Measurements from ENCODE around the gene OVCH2.
"Not testable (repeated sequence)": the region's sequence is repeated elsewhere in the genome, so short reads cannot be mapped to it uniquely, and the experiment has no call there.

Gene OVCH2

GRCh38 chr11:7706377-7706776, at the start of gene OVCH2:
Gene OVCH2, minus strand, starts transcription at chr11:7706477. Its CDS starts 83 bp downstream, at chr11:7706394.
- DNase-seq (ENCODE audit: low read depth) = no peak

GRCh38 chr11:7749456-7749855, 43.2 kb upstream of the OVCH2 start:
- no peak for DNase-seq (ENCODE audit: low read depth)

GRCh38 chr11:7734767-7735166, 28.5 kb upstream of the OVCH2 start:
- not testable (repeated sequence) for DNase-seq (ENCODE audit: low read depth)

- DNase-seq (ENCODE audit: low read depth) = no peak
Measured at GRCh38 chr11:7714786-7715185, 8.5 kb upstream of the OVCH2 start.

GRCh38 chr11:7703740-7704139, 2.5 kb downstream of the OVCH2 start:
- no peak for DNase-seq (ENCODE audit: low read depth)

- DNase-seq (ENCODE audit: low read depth) = no peak
Measured at GRCh38 chr11:7696424-7696823, 9.9 kb downstream of the OVCH2 start.

GRCh38 chr11:7694235-7694634, 12.0 kb downstream of the OVCH2 start:
- no peak for DNase-seq (ENCODE audit: low read depth)

- DNase-seq (ENCODE audit: low read depth) = no peak
Measured at GRCh38 chr11:7692426-7692825, 13.9 kb downstream of the OVCH2 start.

GRCh38 chr11:7691759-7692350, 14.4 kb downstream of the OVCH2 start:
- DNase-seq (ENCODE audit: low read depth) = no peak

- no peak for DNase-seq (ENCODE audit: low read depth)
Measured at GRCh38 chr11:7690648-7691047, 15.6 kb downstream of the OVCH2 start.

GRCh38 chr11:7689239-7689638, 17.0 kb downstream of the OVCH2 start:
- no peak for DNase-seq (ENCODE audit: low read depth)

- no peak for DNase-seq (ENCODE audit: low read depth)
Measured at GRCh38 chr11:7688238-7688826, 17.9 kb downstream of the OVCH2 start.

- DNase-seq (ENCODE audit: low read depth) = no peak
Measured at GRCh38 chr11:7687386-7687785, 18.9 kb downstream of the OVCH2 start.

GRCh38 chr11:7686761-7687160, 19.5 kb downstream of the OVCH2 start:
- DNase-seq (ENCODE audit: low read depth) = no peak

- DNase-seq (ENCODE audit: low read depth) = no peak
Measured at GRCh38 chr11:7683571-7683970, 22.7 kb downstream of the OVCH2 start.

- DNase-seq (ENCODE audit: low read depth) = peak; percentile 21
Measured at GRCh38 chr11:7677796-7678201, 28.5 kb downstream of the OVCH2 start.

GRCh38 chr11:7677071-7677470, 29.2 kb downstream of the OVCH2 start:
- no peak for DNase-seq (ENCODE audit: low read depth)

GRCh38 chr11:7675631-7676030, 30.6 kb downstream of the OVCH2 start:
- DNase-seq (ENCODE audit: low read depth) = no peak

GRCh38 chr11:7673724-7674434, 32.4 kb downstream of the OVCH2 start:
- no peak for DNase-seq (ENCODE audit: low read depth)

- peak; percentile 13 for DNase-seq (ENCODE audit: low read depth)
Measured at GRCh38 chr11:7672960-7673723, 33.1 kb downstream of the OVCH2 start, which contains the start of gene CYB5R2. Gene CYB5R2, minus strand, starts transcription at chr11:7673500. Its CDS starts 675 bp downstream, at chr11:7672825.

- DNase-seq (ENCODE audit: low read depth) = no peak
Measured at GRCh38 chr11:7672276-7672959, 33.9 kb downstream of the OVCH2 start.
